Caki2 (cell line): ENCODE data around the gene SACS. TPM values are rescaled to one million over a fixed set of nuclear protein-coding genes. Genes with fewer than 3 reads are reported as not detected.
A peak's percentile ranks its signal among the peaks of the same experiment; 100 is the strongest.
"Not testable (repeated sequence)": the region's sequence is repeated elsewhere in the genome, so short reads cannot be mapped to it uniquely, and the experiment has no call there.

Experiments
- DNase-seq: peaks from one replicate; pipeline ENCODE4 v3.0.0-alpha.2; 2015; ENCODE audit warnings: low read depth
- in situ Hi-C: cut with HindIII; loops from 2 replicates; pipeline ENCODE4 v1.10.0; 2016; ENCODE audit warnings: low sequenced_read_pairs, low pct_unique_long_range_greater_than_20kb, mixed read lengths
- total RNA-seq: library from RNA; depleted of rRNA; stranded (reverse); fragments of >200 nt; shearing (Covaris generic); gene quantifications from 2 replicates; pipeline ENCODE4 v1.2.3, GENCODE V29; 2014; ENCODE audit warnings: low replicate concordance; rRNA removed

Gene SACS
- total RNA-seq, 1 experiment from 2014 or later: 10.4 TPM

GRCh38 chr13:23330356-23330755, 103.1 kb downstream of the SACS start:
- in situ Hi-C loops: no loop called here
- DNase-seq: no peak

- no peak for DNase-seq
- in situ Hi-C loops: no loop called here
Measured at GRCh38 chr13:23325191-23325590, 108.3 kb downstream of the SACS start.

- in situ Hi-C loops: no loop called here
Measured at GRCh38 chr13:23323946-23324709, 109.4 kb downstream of the SACS start.

GRCh38 chr13:23322353-23323336, 110.9 kb downstream of the SACS start:
- no peak for DNase-seq
- in situ Hi-C loops: no loop called here

More at GRCh38 chr13:23323946-23324709, 109.4 kb downstream of the SACS start:
- no peak for DNase-seq

GRCh38 chr13:23321535-23322241, 111.8 kb downstream of the SACS start:
- in situ Hi-C loops: no loop called here
- peak; percentile 74 for DNase-seq

- DNase-seq: no peak
- in situ Hi-C loops: no loop called here
Measured at GRCh38 chr13:23320926-23321534, 112.5 kb downstream of the SACS start.

- DNase-seq: no peak
- in situ Hi-C loops: no loop called here
Measured at GRCh38 chr13:23319883-23320224, 113.6 kb downstream of the SACS start.

- in situ Hi-C loops, DNase-seq: not testable (repeated sequence)
Measured at GRCh38 chr13:23314837-23315236, 118.7 kb downstream of the SACS start.

GRCh38 chr13:23292586-23292985, 140.9 kb downstream of the SACS start:
- no peak for DNase-seq
- in situ Hi-C loops: no loop called here

GRCh38 chr13:23289917-23290357, 143.6 kb downstream of the SACS start:
- peak; percentile 44 for DNase-seq
- in situ Hi-C loops: no loop called here

- DNase-seq: no peak
- in situ Hi-C loops: no loop called here
Measured at GRCh38 chr13:23288995-23289394, 144.5 kb downstream of the SACS start.

- no peak for DNase-seq
- in situ Hi-C loops: no loop called here
Measured at GRCh38 chr13:23288564-23288963, 144.9 kb downstream of the SACS start.

- in situ Hi-C loops: no loop called here
- DNase-seq: no peak
Measured at GRCh38 chr13:23279321-23279720, 154.2 kb downstream of the SACS start.

Other genes starting within 250 kb of the SACS start
- gene TNFRSF19, start 136.7 kb upstream of the SACS start, total RNA-seq: 2.3 and 11.4 TPM in 2 replicates